ENCODE measurements around the gene CDKN2B-AS1. TPM values are rescaled to one million over a fixed set of nuclear protein-coding genes. Genes with fewer than 3 reads are reported as not detected.

CDKN2B-AS1 gene
- total RNA-seq, 1 donor from 2014 or later, result not detected

DNA sequence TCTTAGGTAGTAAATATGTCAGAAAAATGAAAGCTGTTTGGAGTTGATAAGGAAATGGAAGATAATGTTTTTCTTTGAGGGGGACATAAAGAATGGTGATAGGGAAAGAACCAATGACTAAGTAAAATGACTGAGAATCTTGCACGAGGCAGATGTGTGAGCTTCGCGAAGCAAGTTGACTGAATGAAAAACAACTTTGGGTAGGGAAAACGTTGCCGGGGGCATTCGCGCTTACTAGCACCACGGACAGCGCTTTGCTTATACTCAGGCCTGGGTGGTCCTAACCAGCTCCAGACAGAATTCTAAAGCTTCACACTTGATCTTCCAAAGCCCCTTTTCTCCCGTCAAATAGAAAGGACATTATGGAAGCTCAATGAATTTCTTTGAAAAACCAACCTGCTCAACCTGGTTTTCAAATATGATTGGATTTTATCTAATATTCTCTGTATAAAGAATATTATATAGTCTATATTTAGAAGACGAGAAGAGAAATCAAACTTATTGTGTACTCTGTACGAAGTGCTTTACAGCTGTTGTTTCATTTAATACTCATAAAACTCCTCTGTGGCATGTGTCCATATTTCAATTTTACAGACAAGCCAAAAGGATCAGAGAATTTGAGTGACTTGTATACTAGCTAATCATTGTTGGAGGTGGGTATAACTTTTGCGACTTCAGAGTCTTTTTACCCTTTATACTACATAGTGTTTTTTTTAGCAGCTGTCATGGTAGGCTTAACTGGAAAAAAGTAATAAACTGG lies 16.5 kb downstream of the CDKN2B-AS1 start:
- peaks cover 3% of the 10 kb centered on the region for H3K9me3 Mint-ChIP-seq
- peaks cover 8% of the 10 kb centered on the region for H3K4me1 Mint-ChIP-seq
- no peak overlapping the region for H3K9ac ChIP-seq
- H4K20me1 ChIP-seq (ENCODE audit: low read depth), result peaks cover 36% of the 10 kb centered on the region
- no peaks in the 10 kb centered on the region for H3K36me3 Mint-ChIP-seq
- no peak overlapping the region for H3K27ac Mint-ChIP-seq
- H3F3A ChIP-seq (ENCODE audit: low read depth), result peaks cover 14% of the 10 kb centered on the region
- no peaks in the 10 kb centered on the region for H3K36me3 ChIP-seq
- no peak overlapping the region for H3K4me3 ChIP-seq
- no peak overlapping the region for H3K4me3 Mint-ChIP-seq
- peaks cover 11% of the 10 kb centered on the region for H3K27me3 Mint-ChIP-seq (ENCODE audit: insufficient read depth, low read depth)
- peaks cover 63% of the 10 kb centered on the region for H3K27me3 ChIP-seq
- H3K4me2 ChIP-seq, result no peak overlapping the region
- no peaks in the 10 kb centered on the region for H3K79me2 ChIP-seq (ENCODE audit: low read depth)
- no peak overlapping the region for H3K27ac ChIP-seq
- peak; percentile 86 for DNase-seq (ENCODE audit: low spot score)
- no peaks in the 10 kb centered on the region for H3K4me1 ChIP-seq
- H3K9me3 ChIP-seq (ENCODE audit: low read depth), result no peaks in the 10 kb centered on the region
- TF ChIP-seq EZH2 (IDR thresholded peaks at IDR 0.05), result no peak
- TF ChIP-seq EZH2phosphoT487 (IDR thresholded peaks at IDR 0.05), result peak; percentile 32
- TF ChIP-seq, protein P1, sequence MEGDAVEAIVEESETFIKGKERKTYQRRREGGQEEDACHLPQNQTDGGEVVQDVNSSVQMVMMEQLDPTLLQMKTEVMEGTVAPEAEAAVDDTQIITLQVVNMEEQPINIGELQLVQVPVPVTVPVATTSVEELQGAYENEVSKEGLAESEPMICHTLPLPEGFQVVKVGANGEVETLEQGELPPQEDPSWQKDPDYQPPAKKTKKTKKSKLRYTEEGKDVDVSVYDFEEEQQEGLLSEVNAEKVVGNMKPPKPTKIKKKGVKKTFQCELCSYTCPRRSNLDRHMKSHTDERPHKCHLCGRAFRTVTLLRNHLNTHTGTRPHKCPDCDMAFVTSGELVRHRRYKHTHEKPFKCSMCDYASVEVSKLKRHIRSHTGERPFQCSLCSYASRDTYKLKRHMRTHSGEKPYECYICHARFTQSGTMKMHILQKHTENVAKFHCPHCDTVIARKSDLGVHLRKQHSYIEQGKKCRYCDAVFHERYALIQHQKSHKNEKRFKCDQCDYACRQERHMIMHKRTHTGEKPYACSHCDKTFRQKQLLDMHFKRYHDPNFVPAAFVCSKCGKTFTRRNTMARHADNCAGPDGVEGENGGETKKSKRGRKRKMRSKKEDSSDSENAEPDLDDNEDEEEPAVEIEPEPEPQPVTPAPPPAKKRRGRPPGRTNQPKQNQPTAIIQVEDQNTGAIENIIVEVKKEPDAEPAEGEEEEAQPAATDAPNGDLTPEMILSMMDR (IDR thresholded peaks at IDR 0.05), result no peak
- no peak overlapping the region for H2AFZ ChIP-seq (replicated peaks)

DNA sequence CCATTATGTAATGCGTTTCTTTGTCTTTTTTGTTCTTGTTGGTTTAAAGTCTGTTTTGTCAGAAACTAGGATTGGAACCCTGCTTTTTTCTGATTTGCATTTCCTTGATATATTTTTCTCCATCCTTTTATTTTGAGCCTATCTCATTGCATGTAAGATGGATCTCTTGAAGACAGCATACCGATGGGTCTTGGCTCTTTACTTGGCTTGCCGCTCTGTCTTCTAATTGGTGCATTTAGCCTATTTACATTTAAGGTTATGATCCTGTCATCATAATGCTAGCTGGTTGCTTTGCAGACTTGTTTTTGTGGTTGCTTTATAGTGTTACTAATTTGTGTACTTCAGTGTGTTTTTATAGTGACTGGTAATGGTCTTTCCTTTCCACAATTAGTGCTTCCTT lies 27.8 kb downstream of the CDKN2B-AS1 start:
- Histone ChIP-seq H3K27me3 (no peaks in the 10 kb centered on the region), H3K4me3 (no peak overlapping the region), H4K20me1 (ENCODE audit: low read depth) (no peaks in the 10 kb centered on the region), H2AFZ (replicated peaks) (no peak overlapping the region), H3K36me3 (no peaks in the 10 kb centered on the region), H3K9me3 (ENCODE audit: low read depth) (no peaks in the 10 kb centered on the region), H3K4me1 (no peaks in the 10 kb centered on the region), H3F3A (ENCODE audit: low read depth) (no peaks in the 10 kb centered on the region), H3K4me2 (no peak overlapping the region), H3K27ac (no peak overlapping the region), H3K79me2 (ENCODE audit: low read depth) (no peaks in the 10 kb centered on the region), H3K9ac (no peak overlapping the region)
- H3K27me3 Mint-ChIP-seq (ENCODE audit: insufficient read depth, low read depth), result peaks cover 5% of the 10 kb centered on the region
- DNase-seq (ENCODE audit: low spot score), result no peak
- no peaks in the 10 kb centered on the region for H3K4me1 Mint-ChIP-seq
- H3K9me3 Mint-ChIP-seq, result peaks cover 6% of the 10 kb centered on the region
- TF ChIP-seq EZH2phosphoT487 (IDR thresholded peaks at IDR 0.05) (no peak), EZH2 (IDR thresholded peaks at IDR 0.05) (no peak)
- TF ChIP-seq, protein P1 (IDR thresholded peaks at IDR 0.05), result no peak
- H3K27ac Mint-ChIP-seq, result no peak overlapping the region
- H3K4me3 Mint-ChIP-seq, result no peak overlapping the region
- no peaks in the 10 kb centered on the region for H3K36me3 Mint-ChIP-seq

DNA sequence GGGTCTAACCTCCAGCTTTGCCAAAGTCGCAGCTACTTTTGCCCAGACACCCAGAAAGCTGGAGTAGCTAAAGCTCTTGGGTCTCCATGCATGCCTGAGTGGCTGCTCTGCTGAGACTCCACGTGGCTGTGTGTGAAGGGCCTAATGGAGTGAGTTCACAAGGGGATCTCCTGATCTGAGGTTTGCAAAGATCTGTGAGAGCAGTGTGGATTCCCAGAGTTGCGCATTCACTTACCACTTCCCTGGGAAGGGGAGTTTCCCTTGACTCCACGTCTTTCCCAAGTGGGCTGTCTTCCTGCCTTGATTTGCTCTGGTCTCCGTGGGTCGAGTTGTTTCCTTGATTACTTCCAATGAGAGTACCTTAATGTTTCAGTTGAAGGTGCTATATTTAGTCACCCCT lies 32.1 kb downstream of the CDKN2B-AS1 start:
- H3K9me3 Mint-ChIP-seq, result peaks cover 5% of the 10 kb centered on the region
- Histone ChIP-seq H3K4me2 (no peak overlapping the region), H3K9me3 (ENCODE audit: low read depth) (no peaks in the 10 kb centered on the region), H3K79me2 (ENCODE audit: low read depth) (no peaks in the 10 kb centered on the region), H3K27ac (no peak overlapping the region), H3K27me3 (no peaks in the 10 kb centered on the region), H3K9ac (no peak overlapping the region), H3K4me1 (no peaks in the 10 kb centered on the region), H3F3A (ENCODE audit: low read depth) (no peaks in the 10 kb centered on the region), H2AFZ (replicated peaks) (no peak overlapping the region), H4K20me1 (ENCODE audit: low read depth) (no peaks in the 10 kb centered on the region), H3K4me3 (no peak overlapping the region), H3K36me3 (no peaks in the 10 kb centered on the region)
- H3K27ac Mint-ChIP-seq, result no peak overlapping the region
- H3K27me3 Mint-ChIP-seq (ENCODE audit: insufficient read depth, low read depth), result peaks cover 3% of the 10 kb centered on the region
- peaks cover 5% of the 10 kb centered on the region for H3K4me1 Mint-ChIP-seq
- H3K4me3 Mint-ChIP-seq, result no peak overlapping the region
- TF ChIP-seq EZH2phosphoT487 (IDR thresholded peaks at IDR 0.05), result no peak
- no peak for TF ChIP-seq EZH2 (IDR thresholded peaks at IDR 0.05)
- H3K36me3 Mint-ChIP-seq, result no peaks in the 10 kb centered on the region
- no peak for DNase-seq (ENCODE audit: low spot score)

DNA sequence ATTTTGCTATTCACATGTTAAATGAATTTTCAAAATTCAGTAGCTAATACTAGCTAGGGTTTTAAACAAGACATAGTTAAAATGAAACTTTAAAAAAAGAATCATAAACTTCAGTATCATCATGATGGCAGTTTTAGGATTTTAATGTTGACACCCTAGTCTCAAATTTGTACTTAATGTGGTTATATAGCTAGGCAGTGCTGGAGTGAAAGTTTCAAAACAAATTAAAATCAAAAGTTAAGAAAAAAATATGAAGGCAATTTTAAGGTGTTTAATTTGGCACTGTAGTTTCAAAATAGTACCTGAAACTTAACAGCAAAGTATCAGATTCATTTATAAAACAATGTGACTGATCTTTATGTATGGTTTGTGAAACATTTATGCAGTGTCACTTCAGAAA lies 33.8 kb downstream of the CDKN2B-AS1 start:
- Mint-ChIP-seq H3K4me1 (peaks cover 17% of the 10 kb centered on the region), H3K9me3 (no peaks in the 10 kb centered on the region), H3K27me3 (ENCODE audit: insufficient read depth, low read depth) (peaks cover 3% of the 10 kb centered on the region), H3K27ac (no peak overlapping the region), H3K4me3 (no peak overlapping the region), H3K36me3 (no peaks in the 10 kb centered on the region)
- no peaks in the 10 kb centered on the region for H3K36me3 ChIP-seq
- no peak for DNase-seq (ENCODE audit: low spot score)
- H2AFZ ChIP-seq (replicated peaks), result no peak overlapping the region
- H3K4me2 ChIP-seq, result no peak overlapping the region
- no peaks in the 10 kb centered on the region for H3F3A ChIP-seq (ENCODE audit: low read depth)
- no peaks in the 10 kb centered on the region for H4K20me1 ChIP-seq (ENCODE audit: low read depth)
- no peak overlapping the region for H3K9ac ChIP-seq
- H3K4me1 ChIP-seq, result no peaks in the 10 kb centered on the region
- H3K4me3 ChIP-seq, result no peak overlapping the region
- no peaks in the 10 kb centered on the region for H3K9me3 ChIP-seq (ENCODE audit: low read depth)
- TF ChIP-seq, protein P1 (IDR thresholded peaks at IDR 0.05), result no peak
- TF ChIP-seq EZH2phosphoT487 (IDR thresholded peaks at IDR 0.05) (no peak), EZH2 (IDR thresholded peaks at IDR 0.05) (no peak)
- no peaks in the 10 kb centered on the region for H3K27me3 ChIP-seq
- no peak overlapping the region for H3K27ac ChIP-seq
- H3K79me2 ChIP-seq (ENCODE audit: low read depth), result no peaks in the 10 kb centered on the region

Measured in neural progenitor cell (in vitro differentiated cells).